HG02885 (cell line): ENCODE measurements around the gene SEC14L1.
A peak's percentile ranks its signal among the peaks of the same experiment; 100 is the strongest.
"Not testable (repeated sequence)": the region's sequence is repeated elsewhere in the genome, so short reads cannot be mapped to it uniquely, and the experiment has no call there.

Experiments
- ATAC-seq: cut with Tn5 transposase; IDR thresholded peaks from one replicate; pipeline ENCODE4 v1.9.1; 2021; ENCODE audit warnings: mild to moderate bottlenecking; ENCODE audit not compliant: unreplicated experiment, poor library complexity

SEC14L1 gene

GRCh38 chr17:77230436-77230830 lies 89.7 kb downstream of the SEC14L1 start:
- ATAC-seq: no peak

DNA sequence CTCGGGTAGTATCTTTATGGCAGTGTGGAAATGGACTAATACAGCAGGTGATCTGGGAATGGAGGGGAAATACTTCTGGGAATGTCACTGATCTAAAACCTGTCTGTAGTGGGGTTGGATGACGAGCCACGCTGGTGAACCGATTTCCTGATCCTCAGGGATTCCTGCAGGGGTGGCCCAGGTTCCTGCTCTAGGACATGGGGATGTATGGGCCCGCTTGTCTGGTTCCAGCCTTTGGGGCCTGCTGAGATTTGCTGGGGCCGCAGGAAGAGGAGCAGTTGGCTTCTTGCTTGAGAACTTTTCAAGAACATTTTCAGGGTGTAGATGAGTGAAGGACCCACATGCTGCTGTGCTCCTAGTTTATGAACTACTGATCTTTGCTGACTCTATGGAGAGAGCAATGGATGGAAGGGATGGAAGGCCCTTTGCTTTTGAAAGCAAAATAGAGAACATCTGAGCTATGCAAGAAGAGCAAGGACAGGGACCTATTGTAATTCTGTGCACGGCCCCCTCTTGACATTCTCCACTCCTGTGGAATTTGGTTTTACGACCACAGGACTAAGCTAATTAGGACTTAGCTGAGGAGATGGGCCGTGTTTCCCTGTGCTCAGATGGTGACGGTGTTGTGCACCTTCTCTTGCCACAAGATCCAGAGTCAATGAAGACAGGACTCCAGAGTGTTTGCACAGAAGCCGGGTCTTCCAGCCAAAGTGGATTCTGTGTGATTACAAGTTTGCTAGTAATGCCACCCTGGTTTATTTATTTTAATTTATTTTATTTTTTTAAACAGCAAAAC lies 90.5 kb downstream of the SEC14L1 start:
- ATAC-seq: no peak

- ATAC-seq: no peak
Measured at GRCh38 chr17:77233127-77233526, 92.4 kb downstream of the SEC14L1 start.

DNA sequence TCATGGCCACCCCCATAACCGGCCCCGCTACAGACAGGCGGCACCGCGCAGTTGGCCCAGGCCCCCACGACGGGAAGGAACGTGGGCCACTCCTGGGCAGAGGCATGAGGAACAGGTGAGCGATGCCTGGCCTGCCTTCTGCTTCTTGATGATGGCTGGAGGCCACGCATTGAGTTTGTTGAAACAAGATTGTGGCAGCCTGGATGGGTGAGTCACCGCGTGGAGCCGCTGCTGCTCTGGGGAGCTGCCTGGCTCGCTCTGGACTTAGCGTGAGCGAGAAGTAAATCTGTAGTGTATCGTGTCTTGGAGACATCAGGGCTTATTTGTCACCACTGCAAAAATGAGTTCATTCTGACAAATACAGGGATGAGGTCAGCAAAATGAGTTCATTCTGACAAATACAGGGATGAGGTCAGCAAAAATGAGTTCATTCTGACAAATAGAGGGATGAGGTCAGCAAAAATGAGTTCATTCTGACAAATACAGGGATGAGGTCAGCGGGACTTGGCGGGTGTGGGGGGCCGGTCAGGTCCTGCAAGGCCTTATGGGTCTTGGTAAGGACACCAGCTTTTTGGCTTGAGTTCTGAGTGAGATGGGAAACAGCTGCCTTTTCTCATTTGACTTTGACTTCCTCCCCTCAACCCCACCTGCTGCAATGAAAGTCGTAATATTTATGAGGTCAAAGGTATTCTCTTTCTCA lies 93.0 kb downstream of the SEC14L1 start:
- ATAC-seq: no peak

GRCh38 chr17:77234695-77235094 lies 93.9 kb downstream of the SEC14L1 start:
- no peak for ATAC-seq

- ATAC-seq: no peak
Measured at GRCh38 chr17:77235370-77235941, 94.7 kb downstream of the SEC14L1 start.

GRCh38 chr17:77237232-77238008 lies 96.7 kb downstream of the SEC14L1 start:
- ATAC-seq: no peak

- ATAC-seq: no peak
Measured at GRCh38 chr17:77240976-77241375, 100.2 kb downstream of the SEC14L1 start.

- no peak for ATAC-seq
Measured at GRCh38 chr17:77242118-77242851, 101.5 kb downstream of the SEC14L1 start.

DNA sequence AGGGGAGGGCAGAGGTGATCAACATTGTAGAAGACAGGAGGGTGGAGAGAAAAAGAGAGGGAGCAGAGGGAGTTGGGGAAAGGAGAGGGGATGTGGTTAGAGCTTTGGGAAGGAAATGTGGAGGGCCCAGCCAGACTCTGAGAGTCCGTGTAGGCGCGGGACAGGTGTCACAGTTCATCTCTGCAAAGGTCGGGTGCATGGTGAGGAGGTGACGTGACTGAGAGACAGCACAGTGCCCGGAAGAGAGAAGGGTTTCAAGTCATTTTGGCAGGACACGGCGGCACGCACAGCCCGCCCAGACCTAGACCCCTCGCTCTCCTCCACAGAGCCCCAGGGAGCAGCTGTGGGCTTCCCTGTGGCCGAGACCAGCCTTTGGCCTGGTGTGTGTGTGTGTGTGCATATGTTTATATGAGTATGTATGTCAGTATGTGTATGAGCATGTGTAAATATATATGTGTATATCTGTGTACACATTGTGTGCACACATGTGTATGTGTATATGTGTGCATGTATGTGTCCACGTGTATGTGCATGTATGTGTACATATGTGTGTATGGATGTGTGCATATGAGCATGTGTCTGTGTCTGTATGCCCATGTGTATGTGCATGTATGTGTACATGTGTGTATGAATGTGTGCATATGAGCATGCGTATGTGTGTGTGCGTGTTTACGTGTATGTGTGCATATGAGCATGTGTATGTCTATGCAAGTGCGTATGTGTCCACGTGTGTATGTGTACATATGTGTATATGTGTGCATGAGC lies 104.6 kb downstream of the SEC14L1 start:
- ATAC-seq: peak; percentile 54

- ATAC-seq: peak; percentile 6
Measured at GRCh38 chr17:77246110-77247047, 105.6 kb downstream of the SEC14L1 start.

DNA sequence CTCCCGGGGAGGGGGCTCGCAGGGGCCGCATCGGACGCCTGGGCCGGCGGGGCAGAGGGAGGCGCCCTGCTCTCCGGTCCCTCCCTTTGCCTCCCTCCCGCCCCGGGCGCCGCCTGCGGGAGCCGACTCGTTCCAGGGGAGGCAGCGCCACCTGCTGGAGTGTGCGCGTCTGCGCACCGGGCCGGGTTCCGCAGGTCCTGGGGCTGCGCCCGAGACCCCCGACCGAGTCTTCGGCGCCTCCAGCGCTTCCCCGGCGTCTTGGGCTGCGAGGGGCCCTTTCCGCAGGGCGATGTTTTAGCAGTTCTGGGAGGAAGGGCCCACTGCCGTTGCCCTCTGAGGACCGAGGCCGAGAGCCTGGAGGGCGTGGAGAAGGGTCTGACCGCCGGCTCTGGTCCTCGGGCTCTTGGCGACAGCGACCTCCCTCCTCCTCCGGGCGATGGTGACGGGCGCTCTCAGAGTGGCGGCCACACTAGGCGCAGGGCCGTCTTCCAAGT lies 106.3 kb downstream of the SEC14L1 start:
- ATAC-seq: peak; percentile 75

DNA sequence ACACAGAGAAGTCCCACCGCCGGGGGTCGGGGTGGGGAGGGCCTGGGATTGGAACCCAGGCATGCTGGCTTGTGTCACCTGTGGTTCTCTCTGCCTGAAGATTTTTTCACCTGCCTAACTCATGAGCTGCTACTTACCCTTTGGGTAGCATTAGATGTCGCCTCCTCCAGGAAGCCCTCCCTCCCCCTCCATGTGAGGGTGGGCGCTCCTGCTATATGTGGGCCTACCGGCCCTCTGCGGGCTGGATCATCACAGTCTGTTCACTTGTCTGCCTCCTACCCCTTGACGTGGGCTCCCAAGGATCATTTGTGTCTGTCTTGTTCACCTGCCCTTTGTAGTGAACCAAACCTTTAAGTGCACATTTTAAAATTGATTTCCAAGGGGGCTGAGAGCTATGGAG lies 106.8 kb downstream of the SEC14L1 start:
- ATAC-seq: no peak

DNA sequence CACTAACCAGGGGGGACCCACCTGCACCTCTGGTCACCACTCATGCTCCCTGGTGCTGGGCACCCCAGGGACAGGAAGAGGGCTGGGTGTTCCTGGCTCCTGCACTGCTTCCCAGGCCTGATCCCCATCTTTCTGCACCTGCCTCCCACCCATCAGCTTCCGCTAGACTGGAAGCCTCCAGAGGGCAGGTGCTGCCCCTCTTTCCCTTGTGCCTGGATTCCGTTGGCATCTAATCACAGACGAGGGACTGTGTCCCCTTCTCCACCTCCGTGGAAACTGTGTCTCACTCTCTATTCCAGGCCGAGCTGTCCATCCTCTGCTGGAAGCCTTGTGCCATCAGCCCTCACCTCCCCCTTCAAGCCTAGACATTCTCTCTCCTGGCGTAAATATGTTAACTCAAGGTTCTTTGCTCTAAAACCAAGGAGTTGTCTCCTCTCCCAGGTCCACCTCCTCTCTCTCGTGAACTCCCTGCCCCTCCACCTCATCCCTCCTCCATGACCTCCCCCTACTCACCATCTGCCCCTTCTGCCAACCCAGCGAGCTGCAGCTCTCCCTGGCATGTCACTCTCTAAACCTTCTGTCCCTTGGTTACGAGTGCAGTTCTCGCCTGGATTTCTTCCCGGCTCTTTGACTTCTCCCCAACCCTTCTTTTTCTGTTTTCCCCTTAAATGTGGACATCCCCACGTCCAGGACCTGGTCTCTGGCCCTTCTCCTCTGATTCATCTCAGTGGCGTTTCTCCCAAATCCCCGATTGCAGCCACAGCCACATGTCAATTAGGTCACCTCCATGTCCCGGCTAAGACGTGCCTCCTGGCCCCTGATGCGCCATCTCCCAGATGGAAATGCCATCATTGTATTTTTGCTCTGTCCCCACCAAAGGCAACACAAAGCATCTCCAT lies 107.7 kb downstream of the SEC14L1 start:
- no peak for ATAC-seq

- no peak for ATAC-seq
Measured at GRCh38 chr17:77251622-77252183, 110.9 kb downstream of the SEC14L1 start.

GRCh38 chr17:77252306-77252705 lies 111.5 kb downstream of the SEC14L1 start:
- ATAC-seq: not testable (repeated sequence)

- no peak for ATAC-seq
Measured at GRCh38 chr17:77253611-77254051, 112.9 kb downstream of the SEC14L1 start.
